HG03439 (cell line): ENCODE data around the gene ATP4B.

Experiments
- ATAC-seq: cut with Tn5 transposase; IDR thresholded peaks from one replicate; pipeline ENCODE4 v1.9.1; 2021; ENCODE audit warnings: mild to moderate bottlenecking, moderate library complexity; ENCODE audit not compliant: unreplicated experiment

ATP4B gene

GRCh38 chr13:113656831-113657671, 947 bp downstream of the ATP4B start:
- ATAC-seq = no peak

DNA sequence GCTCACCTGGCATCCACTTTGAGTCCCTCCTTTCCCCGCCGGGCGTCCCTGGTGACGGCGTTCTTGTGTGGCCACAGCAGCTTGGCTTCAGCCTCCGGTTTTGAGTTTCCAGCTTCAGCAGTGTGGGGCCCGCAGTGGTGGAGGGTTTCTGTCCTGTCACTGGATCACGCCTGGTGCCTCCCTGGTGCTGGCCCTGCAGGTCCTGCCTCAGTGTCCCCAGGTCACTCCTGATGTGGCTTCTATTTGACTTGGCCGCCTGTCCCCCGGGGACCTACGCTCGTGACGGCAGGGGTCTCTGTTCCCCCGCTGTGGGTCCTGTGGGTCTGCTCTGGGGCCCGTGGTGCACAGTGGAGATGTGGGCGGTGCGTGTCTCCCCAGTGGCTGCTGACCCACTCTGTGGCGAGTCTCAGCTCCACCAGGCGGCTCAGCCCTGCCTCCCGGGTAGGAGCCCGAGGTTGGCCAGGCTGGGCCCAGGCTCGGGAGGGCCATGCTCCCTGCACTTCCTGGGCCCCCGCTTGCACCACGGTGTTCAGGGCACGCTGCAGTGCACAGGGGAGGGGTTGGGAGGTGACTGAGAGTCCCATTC, 1.9 kb downstream of the ATP4B start:
- ATAC-seq = no peak

DNA sequence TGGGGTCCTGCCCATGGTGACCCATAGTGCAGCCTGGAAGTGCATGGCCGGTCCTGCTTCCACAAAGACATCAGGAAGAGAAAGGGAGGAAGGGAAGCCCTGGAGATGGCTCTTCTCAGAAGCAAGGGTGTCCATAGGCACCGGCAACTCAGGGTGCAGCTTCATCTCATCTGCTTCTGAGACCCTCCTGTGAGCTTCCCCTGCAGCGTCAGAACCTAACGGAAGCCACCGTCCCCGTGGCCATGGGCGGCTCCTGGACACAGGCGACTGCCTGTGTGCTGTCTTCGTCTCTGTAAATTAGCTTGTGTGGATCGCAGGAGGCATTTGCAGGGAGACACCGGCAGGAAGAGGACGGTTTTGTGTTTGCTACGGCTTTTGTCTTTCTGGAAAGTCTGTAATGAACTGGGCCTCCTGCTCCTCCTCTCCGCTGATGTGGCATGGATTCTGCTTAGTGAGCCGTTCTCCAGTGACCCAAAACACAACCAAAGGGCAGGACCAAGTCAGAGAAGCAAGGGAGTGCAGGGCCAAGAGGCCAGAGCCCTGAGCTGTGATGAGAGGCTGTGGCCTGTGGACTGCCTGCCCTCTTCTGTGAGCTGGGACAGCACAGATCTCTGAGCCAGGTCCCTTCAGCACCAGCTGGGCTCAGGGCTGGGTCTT, 2.5 kb downstream of the ATP4B start:
- no peak for ATAC-seq

GRCh38 chr13:113654591-113655345, 3.2 kb downstream of the ATP4B start:
- ATAC-seq = no peak

GRCh38 chr13:113654175-113654560, 3.8 kb downstream of the ATP4B start:
- ATAC-seq = no peak

- no peak for ATAC-seq
Measured at GRCh38 chr13:113653264-113654174, 4.5 kb downstream of the ATP4B start.

- ATAC-seq = no peak
Measured at GRCh38 chr13:113652404-113653263, 5.4 kb downstream of the ATP4B start.

- no peak for ATAC-seq
Measured at GRCh38 chr13:113651511-113652403, 6.2 kb downstream of the ATP4B start.

DNA sequence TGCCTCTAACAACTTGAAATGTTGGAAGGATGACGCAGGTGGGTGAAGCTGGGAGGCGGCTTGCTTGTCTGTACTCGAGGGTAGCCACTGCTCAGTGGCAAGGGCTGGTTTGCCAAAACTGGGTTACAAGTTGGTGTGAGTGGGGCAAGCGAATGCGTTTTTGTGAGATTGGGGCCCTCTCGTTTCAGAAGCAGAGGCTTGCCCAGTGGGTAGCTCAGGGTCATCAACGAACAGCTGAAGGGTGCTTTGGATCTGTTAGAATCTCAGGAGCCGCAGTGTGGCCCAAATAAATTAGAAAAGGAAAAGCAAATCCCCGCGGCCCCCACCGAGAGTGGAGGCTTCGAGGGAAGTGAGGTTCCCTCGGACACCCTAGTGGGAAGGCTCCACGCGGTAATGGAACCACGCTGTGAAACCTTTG, 7.3 kb downstream of the ATP4B start:
- no peak for ATAC-seq

GRCh38 chr13:113650275-113650674, 7.7 kb downstream of the ATP4B start:
- no peak for ATAC-seq

DNA sequence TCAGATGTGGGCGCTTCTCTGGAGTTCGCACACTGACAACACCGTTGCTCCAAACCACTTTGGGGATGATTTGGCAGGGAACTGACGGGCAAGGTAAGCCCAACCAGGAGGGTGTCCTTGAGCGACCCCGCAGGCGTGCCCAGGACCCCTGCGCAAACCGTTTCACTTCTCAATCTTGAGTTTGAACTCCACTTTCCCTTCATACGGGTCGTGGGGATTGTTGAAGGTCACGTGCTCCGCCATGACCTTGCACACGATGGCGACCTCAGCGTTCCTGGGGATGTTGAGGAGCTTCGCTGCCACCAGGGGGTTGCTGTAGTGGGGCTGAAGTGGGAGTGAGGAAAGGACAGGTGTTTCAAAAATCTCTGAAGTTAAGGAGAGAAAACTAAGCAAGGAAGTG, 8.8 kb downstream of the ATP4B start:
- ATAC-seq = no peak

GRCh38 chr13:113648216-113648610, 9.8 kb downstream of the ATP4B start:
- no peak for ATAC-seq

- ATAC-seq = no peak
Measured at GRCh38 chr13:113647351-113648215, 10.4 kb downstream of the ATP4B start.

GRCh38 chr13:113646921-113647340, 11.1 kb downstream of the ATP4B start:
- ATAC-seq = no peak

GRCh38 chr13:113646376-113646775, 11.6 kb downstream of the ATP4B start:
- no peak for ATAC-seq

DNA sequence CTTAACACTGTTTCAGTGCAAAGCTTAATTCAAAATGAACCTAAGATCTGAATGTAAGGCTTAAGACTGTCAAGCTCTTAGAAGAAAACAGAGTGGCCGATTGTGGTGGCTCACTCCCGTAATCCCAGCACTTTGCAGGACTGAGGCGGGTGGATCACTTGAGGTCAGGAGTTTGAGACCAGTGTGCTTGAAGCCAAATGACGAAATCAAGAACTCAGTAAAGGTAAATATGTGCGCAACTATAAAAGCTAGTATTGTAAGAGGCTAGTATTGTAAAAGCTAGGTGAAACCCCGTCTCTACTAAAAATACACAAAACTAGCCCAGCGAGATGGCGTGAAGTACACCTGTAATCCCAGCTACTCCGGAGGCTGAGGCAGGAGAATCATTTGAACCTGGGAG, 12.7 kb downstream of the ATP4B start:
- ATAC-seq = no peak

DNA sequence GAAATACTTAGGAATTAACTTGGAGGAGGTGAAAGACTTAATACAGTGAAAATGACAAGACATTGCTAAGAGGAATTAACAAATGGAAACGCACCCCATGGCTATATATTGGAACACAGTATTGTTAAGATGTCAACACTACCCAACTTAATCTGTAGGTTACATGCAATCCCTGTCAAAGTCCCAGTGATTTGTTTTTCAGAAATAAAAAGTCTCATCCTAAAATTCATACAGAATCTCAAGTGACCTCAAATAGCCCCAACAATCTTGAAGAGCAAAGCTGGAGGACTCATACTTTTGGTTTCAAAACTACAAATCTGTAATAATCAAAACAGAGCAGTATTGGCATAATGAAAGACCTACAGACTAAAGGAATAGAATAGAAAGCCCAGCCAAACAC, 13.2 kb downstream of the ATP4B start:
- no peak for ATAC-seq
